ENCODE data around the gene PCGF1.

- TF ChIP-seq POLR2AphosphoS5 (IDR thresholded peaks at IDR 0.05; ENCODE audit: low read depth, low read length) (no peak), POLR2A (IDR thresholded peaks at IDR 0.05; ENCODE audit: low read depth, low read length) (no peak)
Measured at GRCh38 chr2:74535440-74535965, 28.0 kb upstream of the PCGF1 start.
